Activated naive CD8-positive, alpha-beta T cell (primary cell): ENCODE results near the gene DUSP16.

Experiments used
- H3K27ac Mint-ChIP-seq: one replicate; pipeline ENCODE4 v1.8.0; 2021; ENCODE audit warnings: mixed read lengths
- H3K27me3 Mint-ChIP-seq: one replicate; pipeline ENCODE4 v1.8.0; 2021; ENCODE audit warnings: mixed read lengths
- H3K36me3 Mint-ChIP-seq: one replicate; pipeline ENCODE4 v1.8.0; 2021; ENCODE audit warnings: mixed read lengths
- H3K4me1 Mint-ChIP-seq: one replicate; pipeline ENCODE4 v1.8.0; 2021; ENCODE audit warnings: low read depth, mixed read lengths
- H3K4me3 Mint-ChIP-seq: one replicate; pipeline ENCODE4 v1.8.0; 2021; ENCODE audit warnings: mild to moderate bottlenecking, mixed read lengths
- H3K9me3 Mint-ChIP-seq: one replicate; pipeline ENCODE4 v1.8.0; 2021; ENCODE audit warnings: low read depth, mixed read lengths

DUSP16 gene

GRCh38 chr12:12428961-12429657, 133.6 kb downstream of the DUSP16 start:
- H3K4me1 Mint-ChIP-seq: peaks cover 37% of the 10 kb centered on the region
- no peak overlapping the region for H3K27ac Mint-ChIP-seq
- H3K4me3 Mint-ChIP-seq: no peak overlapping the region
- no peaks in the 10 kb centered on the region for H3K27me3 Mint-ChIP-seq
- peaks cover 20% of the 10 kb centered on the region for H3K36me3 Mint-ChIP-seq
- peaks cover 4% of the 10 kb centered on the region for H3K9me3 Mint-ChIP-seq

GRCh38 chr12:12428047-12428446, 134.6 kb downstream of the DUSP16 start:
- no peaks in the 10 kb centered on the region for H3K27me3 Mint-ChIP-seq
- H3K36me3 Mint-ChIP-seq: peaks cover 24% of the 10 kb centered on the region
- no peak overlapping the region for H3K4me3 Mint-ChIP-seq
- peaks cover 29% of the 10 kb centered on the region for H3K4me1 Mint-ChIP-seq
- no peak overlapping the region for H3K27ac Mint-ChIP-seq
- peaks cover 6% of the 10 kb centered on the region for H3K9me3 Mint-ChIP-seq

- Mint-ChIP-seq H3K27ac (no peak overlapping the region), H3K4me1 (peaks cover 26% of the 10 kb centered on the region), H3K9me3 (peaks cover 6% of the 10 kb centered on the region), H3K4me3 (no peak overlapping the region), H3K27me3 (no peaks in the 10 kb centered on the region), H3K36me3 (peaks cover 24% of the 10 kb centered on the region)
Measured at GRCh38 chr12:12427568-12427967, 135.1 kb downstream of the DUSP16 start.

- Mint-ChIP-seq H3K4me3 (no peak overlapping the region), H3K4me1 (peaks cover 20% of the 10 kb centered on the region), H3K27me3 (no peaks in the 10 kb centered on the region), H3K36me3 (peaks cover 33% of the 10 kb centered on the region), H3K9me3 (peaks cover 12% of the 10 kb centered on the region), H3K27ac (no peak overlapping the region)
Measured at GRCh38 chr12:12425616-12426015, 137.0 kb downstream of the DUSP16 start.

GRCh38 chr12:12425001-12425400, 137.7 kb downstream of the DUSP16 start:
- no peak overlapping the region for H3K4me3 Mint-ChIP-seq
- peaks cover 34% of the 10 kb centered on the region for H3K36me3 Mint-ChIP-seq
- peaks cover 12% of the 10 kb centered on the region for H3K9me3 Mint-ChIP-seq
- H3K27ac Mint-ChIP-seq: no peak overlapping the region
- peaks cover 20% of the 10 kb centered on the region for H3K4me1 Mint-ChIP-seq
- H3K27me3 Mint-ChIP-seq: no peaks in the 10 kb centered on the region
